ENCODE measurements around the gene ESPN.

Gene ESPN

GRCh38 chr1:6464915-6465314 is 40.3 kb downstream of the ESPN start:
- TF ChIP-seq, protein P1, sequence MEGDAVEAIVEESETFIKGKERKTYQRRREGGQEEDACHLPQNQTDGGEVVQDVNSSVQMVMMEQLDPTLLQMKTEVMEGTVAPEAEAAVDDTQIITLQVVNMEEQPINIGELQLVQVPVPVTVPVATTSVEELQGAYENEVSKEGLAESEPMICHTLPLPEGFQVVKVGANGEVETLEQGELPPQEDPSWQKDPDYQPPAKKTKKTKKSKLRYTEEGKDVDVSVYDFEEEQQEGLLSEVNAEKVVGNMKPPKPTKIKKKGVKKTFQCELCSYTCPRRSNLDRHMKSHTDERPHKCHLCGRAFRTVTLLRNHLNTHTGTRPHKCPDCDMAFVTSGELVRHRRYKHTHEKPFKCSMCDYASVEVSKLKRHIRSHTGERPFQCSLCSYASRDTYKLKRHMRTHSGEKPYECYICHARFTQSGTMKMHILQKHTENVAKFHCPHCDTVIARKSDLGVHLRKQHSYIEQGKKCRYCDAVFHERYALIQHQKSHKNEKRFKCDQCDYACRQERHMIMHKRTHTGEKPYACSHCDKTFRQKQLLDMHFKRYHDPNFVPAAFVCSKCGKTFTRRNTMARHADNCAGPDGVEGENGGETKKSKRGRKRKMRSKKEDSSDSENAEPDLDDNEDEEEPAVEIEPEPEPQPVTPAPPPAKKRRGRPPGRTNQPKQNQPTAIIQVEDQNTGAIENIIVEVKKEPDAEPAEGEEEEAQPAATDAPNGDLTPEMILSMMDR (IDR thresholded peaks at IDR 0.05; ENCODE audit: low read depth, low read length), result no peak
- Histone ChIP-seq H3K27ac (no peak overlapping the region), H3K4me3 (ENCODE audit: low read depth, low read length) (no peak overlapping the region), H3K27me3 (ENCODE audit: insufficient read depth, low read depth, severe bottlenecking) (no peaks in the 10 kb centered on the region), H3K9me3 (ENCODE audit: severe bottlenecking) (no peaks in the 10 kb centered on the region), H3K36me3 (peaks cover 27% of the 10 kb centered on the region)
- no peak for DNase-seq

DNA sequence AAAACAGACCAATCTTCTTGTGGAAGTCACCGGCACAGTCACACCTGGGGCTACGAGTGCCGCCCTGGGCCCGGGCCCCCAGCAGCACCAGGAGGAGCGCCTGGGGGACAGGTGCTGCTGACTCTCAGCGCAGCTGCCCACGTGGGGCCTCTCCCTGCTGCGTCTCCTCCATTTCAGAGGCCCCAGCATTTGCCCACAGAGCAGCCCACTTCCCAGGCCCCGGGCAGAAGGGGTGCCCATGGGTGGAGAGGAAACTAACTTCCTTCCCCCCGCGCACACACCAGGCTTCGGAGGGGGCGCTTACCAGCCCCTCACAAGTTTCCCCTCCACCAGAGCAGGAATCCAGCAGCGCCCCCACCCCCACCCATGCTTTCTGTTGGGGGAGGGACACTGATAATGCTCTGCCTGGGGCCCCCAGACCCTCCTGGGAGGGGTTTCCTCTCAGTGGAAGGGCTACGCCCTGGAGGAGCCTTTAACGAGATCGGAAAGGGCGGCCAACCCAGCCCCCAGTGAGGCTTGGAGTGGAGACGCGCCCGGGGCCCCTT is 41.0 kb downstream of the ESPN start:
- Histone ChIP-seq H3K27me3 (ENCODE audit: insufficient read depth, low read depth, severe bottlenecking) (no peaks in the 10 kb centered on the region), H3K9me3 (ENCODE audit: severe bottlenecking) (no peaks in the 10 kb centered on the region), H3K27ac (no peak overlapping the region), H3K4me3 (ENCODE audit: low read depth, low read length) (no peak overlapping the region), H3K36me3 (peaks cover 31% of the 10 kb centered on the region)
- TF ChIP-seq, protein P1 (IDR thresholded peaks at IDR 0.05; ENCODE audit: low read depth, low read length), result no peak
- DNase-seq, result no peak

DNA sequence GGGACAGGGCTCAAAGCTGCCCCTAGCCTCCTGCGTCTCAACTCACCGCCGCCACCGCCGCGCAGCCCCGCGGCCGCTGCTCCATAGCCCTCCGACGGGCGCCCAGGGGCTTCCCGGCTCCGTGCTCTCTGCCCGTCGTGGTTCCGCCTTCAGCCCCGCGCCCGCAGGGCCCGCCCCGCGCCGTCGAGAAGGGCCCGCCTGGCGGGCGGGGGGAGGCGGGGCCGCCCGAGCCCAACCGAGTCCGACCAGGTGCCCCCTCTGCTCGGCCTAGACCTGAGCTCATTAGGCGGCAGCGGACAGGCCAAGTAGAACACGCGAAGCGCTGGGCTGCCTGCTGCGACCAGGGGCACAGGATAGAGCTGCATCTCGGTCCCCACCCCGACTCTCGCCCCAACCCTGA is 41.4 kb downstream of the ESPN start, which contains the start of gene TNFRSF25:
TNFRSF25 (minus strand) TSS at position 151 of the 400 bp plus-strand sequence; CDS start at position 85, 66 bp downstream.
- DNase-seq, result no peak
- Histone ChIP-seq H3K9me3 (ENCODE audit: severe bottlenecking) (no peaks in the 10 kb centered on the region), H3K36me3 (peaks cover 35% of the 10 kb centered on the region), H3K4me3 (ENCODE audit: low read depth, low read length) (no peak within 1 kb of the TSS), H3K27ac (no peak within 1 kb of the TSS), H3K27me3 (ENCODE audit: insufficient read depth, low read depth, severe bottlenecking) (no peaks in the 10 kb centered on the region)
- TF ChIP-seq, protein P1 (IDR thresholded peaks at IDR 0.05; ENCODE audit: low read depth, low read length), result no peak

DNA sequence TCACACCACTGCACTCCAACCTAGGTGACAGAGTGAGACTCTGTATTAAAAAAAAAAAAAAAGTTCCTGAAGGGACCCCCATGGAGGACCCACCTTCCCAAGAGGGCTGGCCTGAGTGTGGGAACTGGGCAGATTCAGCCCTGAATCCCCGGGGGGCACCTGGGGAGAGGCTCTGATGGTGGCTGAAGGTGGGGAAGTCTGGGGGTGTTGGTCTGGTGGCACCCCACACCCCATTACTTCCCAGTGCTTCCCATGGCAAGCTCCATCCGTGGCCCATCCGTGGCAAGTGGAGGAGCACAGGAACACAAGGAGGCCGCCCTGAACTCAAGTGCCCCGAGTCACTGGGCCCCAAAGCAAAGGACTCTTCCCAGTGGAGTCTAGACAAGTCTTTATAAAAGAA is 42.2 kb downstream of the ESPN start:
- no peaks in the 10 kb centered on the region for H3K9me3 ChIP-seq (ENCODE audit: severe bottlenecking)
- no peak for DNase-seq
- peaks cover 43% of the 10 kb centered on the region for H3K36me3 ChIP-seq
- TF ChIP-seq, protein P1 (IDR thresholded peaks at IDR 0.05; ENCODE audit: low read depth, low read length), result no peak
- no peak overlapping the region for H3K27ac ChIP-seq
- no peaks in the 10 kb centered on the region for H3K27me3 ChIP-seq (ENCODE audit: insufficient read depth, low read depth, severe bottlenecking)
- no peak overlapping the region for H3K4me3 ChIP-seq (ENCODE audit: low read depth, low read length)

- no peak overlapping the region for H3K27ac ChIP-seq
- H3K4me3 ChIP-seq (ENCODE audit: low read depth, low read length), result no peak overlapping the region
- TF ChIP-seq, protein P1 (IDR thresholded peaks at IDR 0.05; ENCODE audit: low read depth, low read length), result no peak
- no peaks in the 10 kb centered on the region for H3K27me3 ChIP-seq (ENCODE audit: insufficient read depth, low read depth, severe bottlenecking)
- no peaks in the 10 kb centered on the region for H3K9me3 ChIP-seq (ENCODE audit: severe bottlenecking)
- DNase-seq, result no peak
- peaks cover 45% of the 10 kb centered on the region for H3K36me3 ChIP-seq
Observed at GRCh38 chr1:6467224-6467623, 42.6 kb downstream of the ESPN start.
